Endodermal cell (in vitro differentiated cells): ENCODE measurements around the gene DUOX1. TPM values are rescaled to one million over a fixed set of nuclear protein-coding genes. Genes with fewer than 3 reads are reported as not detected.

ENCODE experiments used
- DNase-seq: peaks from one replicate; pipeline ENCODE4 v3.0.0-alpha.2; 2017
- H3K27ac ChIP-seq: 2 replicates; pipeline ENCODE4 v1.5.1; 2013; ENCODE audit warnings: mild to moderate bottlenecking, low read depth, low read length, moderate library complexity
- H3K27me3 ChIP-seq: 2 replicates; pipeline ENCODE4 v1.6.1; 2013; ENCODE audit warnings: mild to moderate bottlenecking, low read length, moderate library complexity; ENCODE audit not compliant: insufficient read depth, control insufficient read depth, poor library complexity, severe bottlenecking
- H3K36me3 ChIP-seq: 2 replicates; pipeline ENCODE4 v1.7.0; 2013; ENCODE audit warnings: mild to moderate bottlenecking, low read length, moderate library complexity; ENCODE audit not compliant: control insufficient read depth, insufficient read depth
- H3K4me1 ChIP-seq: one replicate; pipeline ENCODE4 v1.7.0; 2013; ENCODE audit warnings: low read length; ENCODE audit not compliant: control insufficient read depth, insufficient read depth
- H3K4me3 ChIP-seq: 2 replicates; pipeline ENCODE4 v1.5.1; 2013; ENCODE audit warnings: mild to moderate bottlenecking, low read length, moderate library complexity
- H3K9ac ChIP-seq: 2 replicates; pipeline ENCODE4 v1.6.1; 2013; ENCODE audit warnings: mild to moderate bottlenecking, low read length, moderate library complexity; ENCODE audit not compliant: poor library complexity, severe bottlenecking; ENCODE audit errors: extremely low read depth
- H3K9me3 ChIP-seq: 2 replicates; pipeline ENCODE4 v1.6.1; 2013; ENCODE audit warnings: mild to moderate bottlenecking, low read length, moderate library complexity; ENCODE audit not compliant: control insufficient read depth
- H3K27ac Mint-ChIP-seq: 2 replicates; pipeline ENCODE4 v1.8.0; 2020; ENCODE audit warnings: mixed read lengths
- H3K27me3 Mint-ChIP-seq: 2 replicates; pipeline ENCODE4 v1.8.0; 2021; ENCODE audit warnings: mild to moderate bottlenecking, mixed read lengths; ENCODE audit not compliant: insufficient read depth
- H3K36me3 Mint-ChIP-seq: 2 replicates; pipeline ENCODE4 v1.8.0; 2020; ENCODE audit warnings: low read depth, mixed read lengths
- H3K4me1 Mint-ChIP-seq: 2 replicates; pipeline ENCODE4 v1.8.0; 2020; ENCODE audit warnings: mixed read lengths
- H3K4me3 Mint-ChIP-seq: 2 replicates; pipeline ENCODE4 v1.8.0; 2020; ENCODE audit warnings: mild to moderate bottlenecking, moderate library complexity, mixed read lengths
- H3K9me3 Mint-ChIP-seq: 2 replicates; pipeline ENCODE4 v1.8.0; 2020; ENCODE audit warnings: mild to moderate bottlenecking, mixed read lengths
- CTCF ChIP-seq: fragments of 200-600 bp; sonication (generic); conservative IDR thresholded peaks from 2 replicates; pipeline ENCODE4 v1.5.0; 2021; ENCODE audit warnings: antibody characterized with exemption, mild to moderate bottlenecking
- WGBS, 2 experiments: methylation state at CpG; one replicate each; pipeline versions ENCODE4 v1.1.5 to v1.1.7; 2013; ENCODE audit warnings: missing lambda C conversion rate in 2 of 2, mixed read lengths in 1 of 2; ENCODE audit not compliant: insufficient coverage in 1 of 2, insufficient read length in 1 of 2; 5-methylcytosine and 5-hydroxymethylcytosine counted together
- total RNA-seq, 2 donors: library from RNA; stranded (reverse); fragmentation: NEBNext Ultra II Directional in 1 of 2; extraction: Animal tissue kit (Norgen Biotek cat#: 25700) in 1 of 2; gene quantifications; 2 replicates in 1 of 2; 3 replicates in 1 of 2; pipeline ENCODE4 v1.2.1, GENCODE V29; 2021

Gene DUOX1
- total RNA-seq, 2 donors from 2014 or later = 1.2 to 1.9 TPM

GRCh38 chr15:45084163-45084562 is 45.6 kb upstream of the DUOX1 start:
- Mint-ChIP-seq H3K36me3 (no peaks in the 10 kb centered on the region), H3K9me3 (no peaks in the 10 kb centered on the region), H3K4me1 (peaks cover 10% of the 10 kb centered on the region), H3K27me3 (peaks cover 26% of the 10 kb centered on the region), H3K27ac (no peak overlapping the region), H3K4me3 (no peak overlapping the region)
- Histone ChIP-seq H3K27me3 (peaks cover 39% of the 10 kb centered on the region), H3K27ac (no peak overlapping the region), H3K4me3 (no peak overlapping the region), H3K36me3 (no peaks in the 10 kb centered on the region), H3K4me1 (peaks cover 5% of the 10 kb centered on the region), H3K9ac (no peak overlapping the region), H3K9me3 (no peaks in the 10 kb centered on the region)
- WGBS, 2 experiments = 82 to 85% methylated on average over 3 of the region's 3 CpGs
- DNase-seq = no peak
- TF ChIP-seq CTCF = no peak

GRCh38 chr15:45087513-45087912 is 42.3 kb upstream of the DUOX1 start:
- peaks cover 49% of the 10 kb centered on the region for H3K27me3 Mint-ChIP-seq
- Histone ChIP-seq H3K4me3 (no peak overlapping the region), H3K9me3 (no peaks in the 10 kb centered on the region), H3K27ac (no peak overlapping the region), H3K9ac (no peak overlapping the region), H3K27me3 (peaks cover 69% of the 10 kb centered on the region), H3K4me1 (peaks cover 8% of the 10 kb centered on the region), H3K36me3 (no peaks in the 10 kb centered on the region)
- WGBS, 2 experiments = 89% methylated on average over 1 of the region's 1 CpG; no CpG with 5 or more reads in 1 of the 2 experiments
- TF ChIP-seq CTCF = peak; percentile 55
- peaks cover 13% of the 10 kb centered on the region for H3K4me1 Mint-ChIP-seq
- no peaks in the 10 kb centered on the region for H3K36me3 Mint-ChIP-seq
- H3K4me3 Mint-ChIP-seq = no peak overlapping the region
- H3K9me3 Mint-ChIP-seq = no peaks in the 10 kb centered on the region
- no peak for DNase-seq
- no peak overlapping the region for H3K27ac Mint-ChIP-seq

- Histone ChIP-seq H3K4me3 (peak overlapping the region; percentile 41), H3K9ac (no peak overlapping the region), H3K27ac (no peak overlapping the region), H3K27me3 (peaks cover 78% of the 10 kb centered on the region), H3K4me1 (peaks cover 8% of the 10 kb centered on the region), H3K36me3 (no peaks in the 10 kb centered on the region), H3K9me3 (no peaks in the 10 kb centered on the region)
- DNase-seq = no peak
- Mint-ChIP-seq H3K27me3 (peaks cover 60% of the 10 kb centered on the region), H3K4me1 (peaks cover 10% of the 10 kb centered on the region), H3K4me3 (no peak overlapping the region), H3K27ac (no peak overlapping the region), H3K9me3 (no peaks in the 10 kb centered on the region), H3K36me3 (no peaks in the 10 kb centered on the region)
- TF ChIP-seq CTCF = no peak
- WGBS, 2 experiments = 91 to 95% methylated on average over 8 to 10 of the region's 10 CpGs
Measured at GRCh38 chr15:45088801-45089711, 40.7 kb upstream of the DUOX1 start.
